ENCODE measurements around the gene SNED1. TPM values are rescaled to one million over a fixed set of nuclear protein-coding genes. Genes with fewer than 3 reads are reported as not detected.
A peak's percentile ranks its signal among the peaks of the same experiment; 100 is the strongest.

The SNED1 gene
- total and polyA plus RNA-seq, 12 donors: 3.9 to 12.7 (median 6.3) TPM

DNA sequence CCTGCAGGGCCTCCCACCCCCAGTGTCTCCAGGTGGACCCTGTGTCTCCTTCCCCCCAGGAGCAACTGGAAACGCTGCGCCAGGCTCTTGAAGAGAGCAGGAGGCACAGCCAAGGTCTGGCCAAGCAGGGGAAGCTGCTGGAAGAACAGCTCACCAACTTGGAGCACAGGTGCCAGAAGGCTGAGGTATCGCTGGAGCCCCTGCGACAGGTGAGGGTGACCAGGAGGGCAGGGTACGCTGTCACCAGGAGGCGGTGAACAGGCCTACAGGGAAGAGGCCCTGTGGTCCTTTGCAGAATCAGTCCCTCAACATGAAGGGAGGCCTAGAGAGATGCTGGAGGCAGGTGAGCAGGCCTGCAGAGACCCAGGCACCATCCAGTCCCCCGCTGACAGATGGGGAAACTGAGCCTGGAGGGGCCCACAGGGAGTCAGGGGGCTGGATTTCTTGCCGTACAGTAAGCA, 15.6 kb upstream of the SNED1 start:
- DNase-seq (peak in 1 of 2 donors; percentile 9), ATAC-seq (no peak)
- 79 to 85% methylated on average over 8 of the region's 8 CpGs for WGBS, 2 donors
- Histone ChIP-seq H3K4me1 (peaks cover 7 to 14% (median 13%) of the 10 kb centered on the region in 9 donors), H3K9me3 (peaks cover 0 to 2% (median 0%) of the 10 kb centered on the region in 11 donors), H3K27me3 (peaks cover 0 to 26% (median 16%) of the 10 kb centered on the region in 7 donors), H3K27ac (no peak overlapping the region), H3K4me3 (no peak overlapping the region), H3K36me3 (no peaks in the 10 kb centered on the region)
- intact Hi-C loops (cut with DNase I): loop anchor here in 3 of 10 donors (10.0 kb wide), 1 partner anchor 128 kb away; no protein-coding TSS in a partner anchor
- TF ChIP-seq CTCF (IDR thresholded peaks at IDR 0.05): no peak

DNA sequence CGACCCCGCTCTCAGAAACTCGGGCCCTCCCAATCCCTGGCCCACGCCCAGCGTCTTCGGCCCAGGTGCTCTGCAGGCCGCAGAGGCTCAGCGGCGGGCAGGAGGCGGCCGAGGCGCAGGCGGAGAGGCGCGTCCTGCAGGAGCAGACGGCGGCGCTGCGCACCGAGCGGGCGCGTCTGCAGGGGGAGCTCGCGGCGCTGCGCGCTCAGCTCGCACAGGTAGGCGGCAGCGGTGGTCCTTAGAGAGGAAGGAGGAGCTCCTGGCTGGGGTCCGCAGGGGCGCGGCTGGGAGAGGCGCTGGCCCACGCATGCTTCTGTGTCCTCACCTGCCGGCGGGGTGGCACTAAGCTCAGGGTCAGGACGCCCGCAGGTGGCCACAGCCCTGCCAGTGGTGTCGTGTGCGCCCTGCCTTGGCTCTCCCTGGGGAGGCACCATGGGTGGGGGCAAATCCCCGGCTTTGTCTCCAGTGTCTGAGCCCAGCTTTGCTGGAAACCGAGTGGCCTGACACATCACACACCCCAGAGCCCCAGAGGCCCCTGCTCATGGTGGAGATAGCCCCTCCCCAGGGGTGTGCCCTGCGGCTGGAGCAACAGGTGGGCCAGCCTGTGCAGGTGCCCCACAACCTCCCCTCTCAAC, 14.9 kb upstream of the SNED1 start:
- DNase-seq: peak in 1 of 2 donors; percentile 37
- peaks cover 9 to 20% (median 14%) of the 10 kb centered on the region in 9 donors for H3K4me1 ChIP-seq
- H3K4me3 ChIP-seq: no peak overlapping the region
- peaks cover 0 to 26% (median 16%) of the 10 kb centered on the region in 7 donors for H3K27me3 ChIP-seq
- H3K9me3 ChIP-seq: peaks cover 0 to 8% (median 0%) of the 10 kb centered on the region in 11 donors
- TF ChIP-seq CTCF (IDR thresholded peaks at IDR 0.05): peak in 8 of 9 donors; percentile 43 to 68 (median 60)
- peak; percentile 44 to 69 (median 58) for ATAC-seq
- H3K27ac ChIP-seq: no peak overlapping the region
- intact Hi-C loops (cut with DNase I): loop anchor here in 3 of 10 donors (10.0 kb wide), 1 partner anchor 129 kb away; no protein-coding TSS in a partner anchor
- no peaks in the 10 kb centered on the region for H3K36me3 ChIP-seq
- 6 to 7% methylated on average over 45 of the region's 45 CpGs for WGBS, 2 donors

DNA sequence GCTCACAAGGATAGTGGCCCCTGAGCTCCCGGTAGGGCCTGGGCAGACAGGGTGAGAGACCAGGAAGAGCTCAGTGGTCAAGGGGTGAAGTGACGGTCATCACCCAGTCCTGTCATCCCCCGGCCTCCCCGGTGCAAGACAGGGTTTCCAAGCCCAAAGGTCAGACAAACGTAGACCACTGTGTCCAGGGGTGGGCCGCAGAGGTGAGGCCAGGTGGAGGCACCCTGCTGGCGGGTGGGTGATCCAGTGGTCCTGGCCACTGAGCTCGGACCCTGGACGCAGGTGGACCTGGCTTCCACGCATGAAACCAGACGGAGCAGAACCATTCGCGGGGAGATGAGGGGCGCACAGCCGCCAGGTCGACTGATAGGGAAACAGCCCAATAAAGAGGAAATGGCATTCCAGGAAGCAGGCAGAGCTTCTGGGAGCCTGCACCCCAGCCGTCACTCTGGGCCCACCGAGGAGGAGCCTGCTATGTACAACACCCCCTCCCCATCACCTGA, 14.4 kb upstream of the SNED1 start:
- peak in 1 of 2 donors; percentile 9 for DNase-seq
- intact Hi-C loops (cut with DNase I): loop anchor here in 3 of 10 donors (10.0 kb wide), 1 partner anchor 129 kb away; no protein-coding TSS in a partner anchor
- Histone ChIP-seq H3K4me3 (no peak overlapping the region), H3K27me3 (peaks cover 0 to 26% (median 16%) of the 10 kb centered on the region in 7 donors), H3K27ac (no peak overlapping the region), H3K9me3 (peaks cover 0 to 11% (median 0%) of the 10 kb centered on the region in 11 donors), H3K36me3 (no peaks in the 10 kb centered on the region), H3K4me1 (peaks cover 9 to 20% (median 14%) of the 10 kb centered on the region in 9 donors)
- no peak for TF ChIP-seq CTCF (IDR thresholded peaks at IDR 0.05)
- 47 to 49% methylated on average over 18 of the region's 18 CpGs for WGBS, 2 donors
- peak in 1 of 8 donors; percentile 9 for ATAC-seq

- WGBS, 2 donors: 78 to 79% methylated on average over 20 of the region's 20 CpGs
- ATAC-seq: no peak
- H3K4me1 ChIP-seq: peaks cover 10 to 25% (median 16%) of the 10 kb centered on the region in 9 donors
- H3K4me3 ChIP-seq: no peak overlapping the region
- H3K27me3 ChIP-seq: peaks cover 0 to 26% (median 16%) of the 10 kb centered on the region in 7 donors
- no peak for TF ChIP-seq CTCF (IDR thresholded peaks at IDR 0.05)
- intact Hi-C loops (cut with DNase I): loop anchor here in 4 of 10 donors (5.0 to 10.0 kb wide), 2 partner anchors 74 to 131 kb away; no protein-coding TSS in a partner anchor
- peak in 1 of 2 donors; percentile 10 for DNase-seq
- no peaks in the 10 kb centered on the region for H3K36me3 ChIP-seq
- H3K9me3 ChIP-seq: peaks cover 0 to 11% (median 0%) of the 10 kb centered on the region in 11 donors
- no peak overlapping the region for H3K27ac ChIP-seq
Observed at GRCh38 chr2:240985881-240986786, 12.3 kb upstream of the SNED1 start.
